RWPE2 (cell line): ENCODE results near the gene RIC8B.

Experiments
- ATAC-seq: fragments of 200-7000 bp; cut with Tn5 transposase; 3 replicates; pipeline ENCODE4 v1.9.1; 2021; ENCODE audit warnings: low read depth
- DNase-seq: peaks from one replicate; pipeline ENCODE4 v3.0.0-alpha.2; 2020; ENCODE audit warnings: low spot score
- H3K27ac ChIP-seq: fragments of 450-650 bp; 2 replicates; pipeline ENCODE4 v1.5.1; 2017; ENCODE audit warnings: mild to moderate bottlenecking; ENCODE audit not compliant: poor library complexity, severe bottlenecking
- H3K27me3 ChIP-seq: fragments of 250-450 bp; sonication (Bioruptor Pico); 2 replicates; pipeline ENCODE4 v1.5.1; 2021; ENCODE audit warnings: mild to moderate bottlenecking, moderate library complexity; ENCODE audit not compliant: insufficient read depth, poor library complexity, severe bottlenecking
- H3K36me3 ChIP-seq: fragments of 250-450 bp; sonication (Bioruptor Pico); 2 replicates; pipeline ENCODE4 v1.5.1; 2020; ENCODE audit warnings: low read depth, mild to moderate bottlenecking, moderate library complexity
- H3K4me1 ChIP-seq: fragments of 250-450 bp; sonication (Bioruptor Pico); 2 replicates; pipeline ENCODE4 v1.5.1; 2021; ENCODE audit warnings: mild to moderate bottlenecking, moderate library complexity; ENCODE audit not compliant: insufficient read depth, poor library complexity, severe bottlenecking
- H3K4me3 ChIP-seq: fragments of 250-450 bp; sonication (Bioruptor Pico); 2 replicates; pipeline ENCODE4 v1.5.1; 2021; ENCODE audit warnings: mild to moderate bottlenecking, moderate library complexity; ENCODE audit not compliant: severe bottlenecking
- H3K9me3 ChIP-seq: fragments of 250-450 bp; sonication (Bioruptor Pico); 2 replicates; pipeline ENCODE4 v1.5.1; 2021; ENCODE audit warnings: mild to moderate bottlenecking, moderate library complexity; ENCODE audit not compliant: severe bottlenecking
- CTCF ChIP-seq: fragments of 450-650 bp; IDR thresholded peaks from one replicate; pipeline ENCODE4 v1.5.1; 2017; ENCODE audit warnings: mild to moderate bottlenecking, moderate library complexity; ENCODE audit not compliant: poor library complexity, severe bottlenecking

The RIC8B gene

GRCh38 chr12:106758349-106759110 is 16.0 kb upstream of the RIC8B start:
- DNase-seq (no peak), ATAC-seq (no peak)
- no peaks in the 10 kb centered on the region for H3K9me3 ChIP-seq
- H3K4me1 ChIP-seq: no peaks in the 10 kb centered on the region
- no peak for TF ChIP-seq CTCF
- no peaks in the 10 kb centered on the region for H3K36me3 ChIP-seq
- H3K27me3 ChIP-seq: no peaks in the 10 kb centered on the region
- H3K27ac ChIP-seq: no peak overlapping the region
- H3K4me3 ChIP-seq: no peak overlapping the region

- H3K4me3 ChIP-seq: no peak overlapping the region
- no peaks in the 10 kb centered on the region for H3K9me3 ChIP-seq
- H3K36me3 ChIP-seq: no peaks in the 10 kb centered on the region
- no peak overlapping the region for H3K27ac ChIP-seq
- no peak for TF ChIP-seq CTCF
- H3K4me1 ChIP-seq: no peaks in the 10 kb centered on the region
- ATAC-seq (no peak), DNase-seq (no peak)
- no peaks in the 10 kb centered on the region for H3K27me3 ChIP-seq
These were observed 14.8 kb upstream of the RIC8B start for GRCh38 chr12:106759526-106760183.

- Histone ChIP-seq H3K27ac (no peak overlapping the region), H3K4me3 (no peak overlapping the region), H3K27me3 (no peaks in the 10 kb centered on the region), H3K36me3 (no peaks in the 10 kb centered on the region), H3K4me1 (no peaks in the 10 kb centered on the region), H3K9me3 (no peaks in the 10 kb centered on the region)
- DNase-seq (no peak), ATAC-seq (no peak)
- no peak for TF ChIP-seq CTCF
These were observed 14.3 kb upstream of the RIC8B start for GRCh38 chr12:106760184-106760531.

GRCh38 chr12:106764220-106764619 is 10.3 kb upstream of the RIC8B start:
- Histone ChIP-seq H3K4me3 (no peak overlapping the region), H3K27ac (no peak overlapping the region), H3K9me3 (no peaks in the 10 kb centered on the region), H3K27me3 (peaks cover 5% of the 10 kb centered on the region), H3K36me3 (no peaks in the 10 kb centered on the region), H3K4me1 (no peaks in the 10 kb centered on the region)
- DNase-seq: no peak
- ATAC-seq: no peak
- no peak for TF ChIP-seq CTCF

GRCh38 chr12:106764738-106765137 is 9.7 kb upstream of the RIC8B start:
- no peak for TF ChIP-seq CTCF
- Histone ChIP-seq H3K4me3 (no peak overlapping the region), H3K4me1 (no peaks in the 10 kb centered on the region), H3K36me3 (no peaks in the 10 kb centered on the region), H3K27me3 (peaks cover 5% of the 10 kb centered on the region), H3K9me3 (no peaks in the 10 kb centered on the region), H3K27ac (no peak overlapping the region)
- DNase-seq (no peak), ATAC-seq (no peak)
